Parathyroid adenoma (tissue), 2 donors: Measurements from ENCODE around the gene NYAP2.

Source experiments
- H2AFZ ChIP-seq: fragments of 300-600 bp; sonication (generic); one replicate; pipeline ENCODE4 v1.7.0; 2017; ENCODE audit warnings: antibody characterized with exemption, mild to moderate bottlenecking
- H3K27ac ChIP-seq: fragments of 300-600 bp; sonication (generic); one replicate; pipeline ENCODE4 v1.7.0; 2017
- H3K27me3 ChIP-seq: fragments of 300-600 bp; sonication (generic); one replicate; pipeline ENCODE4 v1.7.0; 2017; ENCODE audit warnings: low read length; ENCODE audit not compliant: control insufficient read depth, insufficient read depth
- H3K36me3 ChIP-seq: fragments of 300-600 bp; sonication (generic); one replicate; pipeline ENCODE4 v1.7.0; 2017; ENCODE audit warnings: low read length; ENCODE audit not compliant: control insufficient read depth, insufficient read depth
- H3K4me1 ChIP-seq: fragments of 300-600 bp; sonication (generic); one replicate; pipeline ENCODE4 v1.7.0; 2017; ENCODE audit warnings: control low read depth
- H3K4me2 ChIP-seq: fragments of 300-600 bp; sonication (generic); one replicate; pipeline ENCODE4 v1.7.0; 2017; ENCODE audit warnings: low read length
- H3K4me3 ChIP-seq: fragments of 300-600 bp; sonication (generic); one replicate; pipeline ENCODE4 v1.7.0; 2017; ENCODE audit warnings: low read depth, low read length
- H3K79me2 ChIP-seq: fragments of 300-600 bp; sonication (generic); one replicate; pipeline ENCODE4 v1.7.0; 2017; ENCODE audit warnings: control low read depth
- H3K9ac ChIP-seq: fragments of 300-600 bp; sonication (generic); one replicate; pipeline ENCODE4 v1.7.0; 2017; ENCODE audit warnings: mild to moderate bottlenecking
- H3K9me3 ChIP-seq: fragments of 300-600 bp; sonication (generic); one replicate; pipeline ENCODE4 v1.7.0; 2017; ENCODE audit warnings: low read length; ENCODE audit not compliant: control insufficient read depth
- TF ChIP-seq, protein P1 (sequence below): fragments of 300-600 bp; sonication (generic); IDR thresholded peaks from one replicate; pipeline ENCODE4 v1.7.0; 2017; ENCODE audit warnings: antibody characterized with exemption, mild to moderate bottlenecking
- donor health status: primary hyperparathyroidism.

Gene NYAP2

DNA sequence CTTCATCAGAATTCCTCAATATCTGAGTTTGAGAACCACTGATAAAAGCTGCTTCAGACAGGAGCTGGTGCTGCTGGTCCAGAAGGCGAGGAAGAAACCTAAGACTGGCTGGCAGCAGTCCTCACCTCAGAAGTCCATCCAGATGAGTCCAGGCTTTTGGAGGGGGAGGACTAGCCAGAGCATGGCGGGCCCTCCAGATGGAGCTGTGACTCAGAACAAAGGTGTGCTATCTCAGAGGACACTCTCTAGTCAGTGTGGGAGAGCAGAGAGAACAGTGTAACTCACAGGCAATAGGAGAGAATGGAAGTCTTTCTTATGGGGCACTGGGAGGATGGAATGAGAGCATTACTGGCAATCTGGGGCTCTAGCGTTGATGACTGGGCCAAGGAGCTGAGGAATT lies 191.4 kb downstream of the NYAP2 start:
- H3K4me2 ChIP-seq: no peak overlapping the region
- no peaks in the 10 kb centered on the region for H3K9me3 ChIP-seq
- TF ChIP-seq, protein P1, sequence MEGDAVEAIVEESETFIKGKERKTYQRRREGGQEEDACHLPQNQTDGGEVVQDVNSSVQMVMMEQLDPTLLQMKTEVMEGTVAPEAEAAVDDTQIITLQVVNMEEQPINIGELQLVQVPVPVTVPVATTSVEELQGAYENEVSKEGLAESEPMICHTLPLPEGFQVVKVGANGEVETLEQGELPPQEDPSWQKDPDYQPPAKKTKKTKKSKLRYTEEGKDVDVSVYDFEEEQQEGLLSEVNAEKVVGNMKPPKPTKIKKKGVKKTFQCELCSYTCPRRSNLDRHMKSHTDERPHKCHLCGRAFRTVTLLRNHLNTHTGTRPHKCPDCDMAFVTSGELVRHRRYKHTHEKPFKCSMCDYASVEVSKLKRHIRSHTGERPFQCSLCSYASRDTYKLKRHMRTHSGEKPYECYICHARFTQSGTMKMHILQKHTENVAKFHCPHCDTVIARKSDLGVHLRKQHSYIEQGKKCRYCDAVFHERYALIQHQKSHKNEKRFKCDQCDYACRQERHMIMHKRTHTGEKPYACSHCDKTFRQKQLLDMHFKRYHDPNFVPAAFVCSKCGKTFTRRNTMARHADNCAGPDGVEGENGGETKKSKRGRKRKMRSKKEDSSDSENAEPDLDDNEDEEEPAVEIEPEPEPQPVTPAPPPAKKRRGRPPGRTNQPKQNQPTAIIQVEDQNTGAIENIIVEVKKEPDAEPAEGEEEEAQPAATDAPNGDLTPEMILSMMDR: no peak
- no peak overlapping the region for H3K27ac ChIP-seq
- no peaks in the 10 kb centered on the region for H3K27me3 ChIP-seq
- no peaks in the 10 kb centered on the region for H3K36me3 ChIP-seq
- no peak overlapping the region for H2AFZ ChIP-seq
- H3K4me1 ChIP-seq: no peaks in the 10 kb centered on the region
- H3K79me2 ChIP-seq: no peaks in the 10 kb centered on the region
- no peak overlapping the region for H3K4me3 ChIP-seq
- H3K9ac ChIP-seq: no peak overlapping the region

DNA sequence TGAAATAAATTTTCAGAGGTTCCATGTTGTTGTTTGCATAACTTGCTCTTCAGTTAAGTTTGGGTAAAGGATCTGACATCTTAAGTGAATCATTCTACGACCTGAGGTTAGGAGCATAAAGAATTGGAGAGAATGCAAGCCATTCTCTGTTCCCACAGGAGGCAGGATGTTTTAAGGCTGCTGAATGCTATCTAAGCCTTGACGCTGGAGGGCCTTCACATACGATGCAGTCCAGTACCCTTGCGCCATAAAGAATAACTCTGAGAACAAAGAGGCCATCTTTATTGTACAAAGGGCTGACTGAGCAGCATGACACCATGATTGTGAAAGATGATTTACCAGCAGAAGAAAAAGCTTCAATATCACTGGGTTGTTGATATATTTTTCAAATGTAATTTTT lies 198.4 kb downstream of the NYAP2 start:
- H3K9ac ChIP-seq: no peak overlapping the region

DNA sequence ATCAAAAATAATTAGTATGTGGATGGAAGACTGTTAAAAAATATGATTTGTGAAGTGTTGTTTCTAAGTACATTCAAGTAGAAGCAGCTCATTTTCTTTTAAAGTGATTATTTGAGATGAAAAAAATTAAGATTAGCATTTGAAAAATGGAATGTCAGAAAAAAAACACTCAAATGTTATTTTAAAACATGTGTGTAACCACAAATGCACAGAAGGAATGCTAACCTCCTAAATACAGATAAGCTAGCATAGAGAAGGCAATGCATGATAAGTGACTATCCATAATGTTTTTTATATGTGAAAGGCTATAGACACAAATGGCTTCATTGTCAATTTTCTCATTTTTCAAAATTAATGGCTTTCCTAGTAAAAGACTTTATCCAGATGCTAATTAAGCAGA lies 198.9 kb downstream of the NYAP2 start:
- Histone ChIP-seq H3K27me3 (no peaks in the 10 kb centered on the region), H3K79me2 (no peaks in the 10 kb centered on the region), H3K9ac (no peak overlapping the region), H3K4me3 (no peak overlapping the region), H3K27ac (no peak overlapping the region), H3K9me3 (no peaks in the 10 kb centered on the region), H3K36me3 (no peaks in the 10 kb centered on the region), H3K4me2 (no peak overlapping the region), H3K4me1 (no peaks in the 10 kb centered on the region), H2AFZ (no peak overlapping the region)
- TF ChIP-seq, protein P1: no peak

More for the DNA sequence above, 198.4 kb downstream of the NYAP2 start:
- no peak overlapping the region for H3K27ac ChIP-seq
- H3K79me2 ChIP-seq: no peaks in the 10 kb centered on the region
- H3K9me3 ChIP-seq: no peaks in the 10 kb centered on the region
- H3K4me3 ChIP-seq: no peak overlapping the region
- TF ChIP-seq, protein P1: no peak
- no peaks in the 10 kb centered on the region for H3K27me3 ChIP-seq
- no peak overlapping the region for H2AFZ ChIP-seq
- H3K36me3 ChIP-seq: no peaks in the 10 kb centered on the region
- H3K4me1 ChIP-seq: no peaks in the 10 kb centered on the region
- H3K4me2 ChIP-seq: no peak overlapping the region

DNA sequence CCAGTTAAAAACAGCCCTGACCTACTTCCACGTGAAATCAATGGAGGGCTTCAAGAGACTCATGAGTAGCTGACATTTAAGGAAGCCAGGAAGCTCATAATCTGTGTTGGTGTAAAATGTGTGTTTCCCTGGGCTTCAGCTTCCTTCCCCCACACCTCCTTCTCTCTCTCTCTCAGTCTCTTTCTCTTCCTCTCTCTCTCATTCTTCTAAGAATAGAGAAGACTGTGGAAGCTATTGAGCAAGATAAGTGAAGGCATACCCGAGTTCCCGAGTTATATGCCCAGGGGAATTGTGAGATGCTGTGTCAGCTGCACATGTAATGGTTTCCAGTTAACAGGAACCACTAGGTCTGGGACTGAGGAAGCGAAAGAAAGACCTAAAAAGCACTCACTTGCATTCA lies 199.4 kb downstream of the NYAP2 start:
- H3K4me3 ChIP-seq: no peak overlapping the region
- H3K36me3 ChIP-seq: no peaks in the 10 kb centered on the region
- H2AFZ ChIP-seq: no peak overlapping the region
- no peaks in the 10 kb centered on the region for H3K79me2 ChIP-seq
- no peak overlapping the region for H3K27ac ChIP-seq
- H3K9me3 ChIP-seq: no peaks in the 10 kb centered on the region
- TF ChIP-seq, protein P1: no peak
- H3K27me3 ChIP-seq: no peaks in the 10 kb centered on the region
- no peak overlapping the region for H3K4me2 ChIP-seq
- H3K9ac ChIP-seq: no peak overlapping the region
- H3K4me1 ChIP-seq: no peaks in the 10 kb centered on the region

DNA sequence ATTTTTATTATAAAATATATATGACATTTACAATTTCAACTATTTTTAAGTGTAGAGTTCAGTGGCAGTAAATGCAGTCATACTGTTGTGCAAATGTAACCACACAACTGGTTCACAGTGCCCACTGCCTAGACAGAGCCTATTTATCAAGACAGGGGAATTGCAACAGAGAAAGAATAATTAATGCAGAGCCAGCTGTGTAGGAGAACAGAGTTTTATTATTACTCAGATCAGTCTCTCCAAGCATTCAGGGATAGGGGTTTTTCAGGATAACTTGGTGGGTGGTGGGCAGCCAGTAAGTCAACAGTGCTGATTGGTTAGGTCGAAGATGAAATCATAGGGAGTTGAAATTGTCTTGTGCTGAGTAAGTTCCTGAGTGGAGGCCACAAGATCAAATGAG lies 200.3 kb downstream of the NYAP2 start:
- no peaks in the 10 kb centered on the region for H3K79me2 ChIP-seq
- H3K4me1 ChIP-seq: no peaks in the 10 kb centered on the region
- H3K36me3 ChIP-seq: no peaks in the 10 kb centered on the region
- no peaks in the 10 kb centered on the region for H3K9me3 ChIP-seq
- no peak overlapping the region for H2AFZ ChIP-seq
- H3K4me2 ChIP-seq: no peak overlapping the region
- TF ChIP-seq, protein P1: no peak
- H3K4me3 ChIP-seq: no peak overlapping the region
- H3K27me3 ChIP-seq: no peaks in the 10 kb centered on the region
- no peak overlapping the region for H3K27ac ChIP-seq
- H3K9ac ChIP-seq: no peak overlapping the region
